HCT116 (cell line): ENCODE results near the gene CDNF. TPM values are rescaled to one million over a fixed set of nuclear protein-coding genes. Genes with fewer than 3 reads are reported as not detected.

Source experiments
- ATAC-seq: fragments of 200-7000 bp; cut with Tn5 transposase; 2 replicates; pipeline ENCODE4 v1.9.1; 2020; ENCODE audit warnings: mild to moderate bottlenecking, moderate library complexity
- BruUV-seq: library from RNA; stranded (reverse); fragments of 400-500 nt; replicated peaks from 2 replicates; lab custom pipeline; 2021; lab: Mats Ljungman, UMichigan
- CTCF ChIA-PET: fragments of 300-600 bp; sonication (Branson Sonifier 250); formaldehyde crosslinking; loops from one replicate; lab custom pipeline; 2021; ENCODE audit warnings: antibody characterized with exemption; lab: Charles Lee
- POLR2A ChIA-PET: fragments of 300-600, 350-600 bp; sonication (Branson Sonifier 250); formaldehyde crosslinking; loops from one replicate; lab custom pipeline; 2021; ENCODE audit warnings: antibody characterized with exemption; lab: Charles Lee
- RAD21 ChIA-PET, 2 experiments: fragments of 300-600 bp; sonication (Branson Sonifier 250); formaldehyde crosslinking; loops; one replicate each; lab custom pipeline; 2023; ENCODE audit warnings: low total read pairs in 2 of 2; ENCODE audit not compliant: uncharacterized antibody in 2 of 2, unreplicated experiment in 2 of 2, low non-redundant PET in 1 of 2; lab: Charles Lee
- DNase-seq: peaks from one replicate; pipeline ENCODE4 v3.0.0-alpha.2; 2010; ENCODE audit warnings: low read depth, low spot score
- H2AFZ ChIP-seq: fragments of 200-600 bp; shearing (Covaris generic), sonication (generic); 2 replicates; pipeline ENCODE4 v1.6.1; 2017; ENCODE audit warnings: low read depth, mixed run types, mixed read lengths, antibody characterized with exemption, low read length; ENCODE audit not compliant: poor library complexity, severe bottlenecking
- H3K27ac ChIP-seq: 2 replicates; pipeline ENCODE4 v1.5.1; 2012; ENCODE audit warnings: low read depth, low read length
- H3K27me3 ChIP-seq: fragments of 200-600 bp; sonication (generic); 2 replicates; pipeline ENCODE4 v1.6.1; 2016; ENCODE audit warnings: mixed run types, low read length, mixed read lengths; ENCODE audit not compliant: insufficient read depth
- H3K36me3 ChIP-seq, 2 experiments: fragments of 200-500 bp in 1 of 2; fragments of 200-600 bp in 1 of 2; sonication (Bioruptor generic) in 1 of 2; sonication (generic) in 1 of 2; 2 replicates each; pipeline versions ENCODE4 v1.5.1 to v1.6.1; 2014 to 2016; ENCODE audit warnings: low read length in 2 of 2, inconsistent platforms in 1 of 2, mixed read lengths in 1 of 2, mixed run types in 1 of 2; ENCODE audit not compliant: insufficient read depth in 2 of 2, control insufficient read depth in 1 of 2
- H3K4me1 ChIP-seq, 2 experiments: fragments of 200-600 bp in 1 of 2; sonication (generic) in 1 of 2; 2 replicates each; pipeline versions ENCODE4 v1.5.1 to v1.6.1; 2012 to 2017; ENCODE audit warnings: low read length in 2 of 2, inconsistent platforms in 1 of 2, mild to moderate bottlenecking in 1 of 2, mixed read lengths in 1 of 2, mixed run types in 1 of 2, moderate library complexity in 1 of 2; ENCODE audit not compliant: insufficient read depth in 2 of 2, control insufficient read depth in 1 of 2
- H3K4me2 ChIP-seq: fragments of 200-600 bp; sonication (generic); 2 replicates; pipeline ENCODE4 v1.6.1; 2017; ENCODE audit warnings: mixed run types, low read length, mixed read lengths
- H3K4me3 ChIP-seq, 2 experiments: fragments of 200-600 bp in 1 of 2; sonication (generic) in 1 of 2; replicated peaks in 1 of 2; 2 replicates each; pipeline ENCODE4 v1.5.1; 2011 to 2016; ENCODE audit warnings: low read length in 2 of 2, control low read depth in 1 of 2, low read depth in 1 of 2, mild to moderate bottlenecking in 1 of 2, mixed read lengths in 1 of 2, mixed run types in 1 of 2
- H3K79me2 ChIP-seq: fragments of 200-600 bp; sonication (generic); 2 replicates; pipeline ENCODE4 v1.6.1; 2017; ENCODE audit warnings: mild to moderate bottlenecking, mixed run types, low read length, moderate library complexity, mixed read lengths; ENCODE audit not compliant: insufficient read depth
- H3K9ac ChIP-seq: fragments of 200-600 bp; sonication (generic); 2 replicates; pipeline ENCODE4 v1.6.1; 2016; ENCODE audit warnings: low read length, mixed read lengths
- H3K9me2 ChIP-seq: fragments of 200-600 bp; sonication (generic), shearing (Covaris generic); 2 replicates; pipeline ENCODE4 v1.6.1; 2017; ENCODE audit warnings: mixed run types, mild to moderate bottlenecking, moderate library complexity; ENCODE audit not compliant: insufficient read depth
- H3K9me3 ChIP-seq, 2 experiments: fragments of 200-500 bp in 1 of 2; fragments of 200-600 bp in 1 of 2; sonication (Bioruptor generic) in 1 of 2; sonication (generic) in 1 of 2; 2 replicates each; pipeline ENCODE4 v1.6.1; 2014 to 2017; ENCODE audit warnings: low read length in 2 of 2, mixed read lengths in 2 of 2, inconsistent platforms in 1 of 2, low read depth in 1 of 2, mild to moderate bottlenecking in 1 of 2, mixed run types in 1 of 2, moderate library complexity in 1 of 2; ENCODE audit not compliant: control insufficient read depth in 1 of 2, insufficient read depth in 1 of 2
- H4K20me1 ChIP-seq: fragments of 200-600 bp; sonication (generic), shearing (Covaris generic); 2 replicates; pipeline ENCODE4 v1.6.1; 2017; ENCODE audit warnings: mixed run types, mild to moderate bottlenecking, moderate library complexity; ENCODE audit not compliant: insufficient read depth
- ATF3 ChIP-seq: IDR thresholded peaks from 2 replicates; pipeline ENCODE4 v1.6.1; 2012
- ELF1 ChIP-seq: IDR thresholded peaks from 2 replicates; pipeline ENCODE4 v1.6.1; 2012; ENCODE audit warnings: low read depth, borderline replicate concordance
- EZH2 ChIP-seq: fragments of 200-600 bp; sonication (generic); IDR thresholded peaks from 2 replicates; pipeline ENCODE4 v1.6.1; 2017; ENCODE audit warnings: antibody characterized with exemption, mixed run types
- EZH2phosphoT487 ChIP-seq: fragments of 200-600 bp; IDR thresholded peaks from 2 replicates; pipeline ENCODE4 v1.6.1; 2018; ENCODE audit warnings: antibody characterized with exemption, borderline replicate concordance
- FOSL1 ChIP-seq: IDR thresholded peaks from 2 replicates; pipeline ENCODE4 v1.6.1; 2012; ENCODE audit warnings: low read depth
- POLR2AphosphoS5 ChIP-seq: IDR thresholded peaks from 2 replicates; pipeline ENCODE4 v1.6.1; 2011; ENCODE audit warnings: mild to moderate bottlenecking, low read depth, low read length, moderate library complexity
- TCF7L2 ChIP-seq: IDR thresholded peaks from 2 replicates; pipeline ENCODE4 v1.7.0; 2011; ENCODE audit warnings: borderline replicate concordance, inconsistent platforms; ENCODE audit not compliant: insufficient read depth, insufficient read length; ENCODE audit errors: extremely low read depth
- ZBTB33 ChIP-seq: IDR thresholded peaks from 2 replicates; pipeline ENCODE4 v1.6.1; 2011; ENCODE audit warnings: mild to moderate bottlenecking, low read length, moderate library complexity; ENCODE audit not compliant: insufficient replicate concordance; ENCODE audit errors: extremely low read depth
- ZFX ChIP-seq: fragments of 450-650 bp; IDR thresholded peaks from 2 replicates; pipeline ENCODE4 v1.6.1; 2017
- intact Hi-C: fragments of 100-400 bp; cut with micrococcal nuclease; formaldehyde crosslinking; loops from 2 replicates; pipeline ENCODE4 v1.10.0; 2022
- total RNA-seq: library from RNA; stranded (reverse); gene quantifications from one replicate; pipeline ENCODE4 v1.2.1, GENCODE V29; 2021; ENCODE audit not compliant: unreplicated experiment

The CDNF gene
- total RNA-seq, 1 experiment from 2014 or later: 1.1 TPM

GRCh38 chr10:14812271-14812670 lies 25.6 kb downstream of the CDNF start (continued):
- no peak for TF ChIP-seq ZBTB33
- no peak for TF ChIP-seq FOSL1
- no peak for TF ChIP-seq ELF1
- no peak for TF ChIP-seq EZH2phosphoT487
- TF ChIP-seq EZH2: no peak
- TF ChIP-seq POLR2AphosphoS5: no peak
- TF ChIP-seq ZFX: no peak

- Histone ChIP-seq H3K27me3 (no peaks in the 10 kb centered on the region), H3K9me2 (no peaks in the 10 kb centered on the region), H3K4me3 (no peak overlapping the region), H2AFZ (no peak overlapping the region)
- DNase-seq: no peak
- no TSS peak for BruUV-seq
- no peak for TF ChIP-seq TCF7L2
- no peak for TF ChIP-seq ATF3
- TF ChIP-seq ZFX: no peak
- TF ChIP-seq, all 23 proteins: peak for 0
- Histone ChIP-seq H4K20me1 (no peaks in the 10 kb centered on the region), H3K36me3 (no peaks in the 10 kb centered on the region), H3K9ac (no peak overlapping the region), H3K4me1 (peaks cover 0 to 4% of the 10 kb centered on the region in 2 experiments; a peak in 1 of 4 replicates), H3K27ac (no peak overlapping the region), H3K4me2 (no peak overlapping the region), H3K9me3 (no peaks in the 10 kb centered on the region), H3K79me2 (no peaks in the 10 kb centered on the region)
- ChIA-PET CTCF (no interaction called here), POLR2A (no interaction called here), RAD21 (no interaction called here)
- ATAC-seq: no peak
- intact Hi-C loops: no loop called here
These were observed 26.6 kb downstream of the CDNF start for GRCh38 chr10:14810969-14811953.
